Trophoblast cell (in vitro differentiated cells and primary cell): Measurements from ENCODE around the gene TAF6.
A peak's percentile ranks its signal among the peaks of the same experiment; 100 is the strongest.

ENCODE experiments used
- DNase-seq, 2 donors: peaks; one replicate each; pipeline ENCODE4 v3.0.0-alpha.2; 2016
- H2AFZ ChIP-seq: 2 replicates; pipeline ENCODE4 v1.6.1; 2013; ENCODE audit warnings: low read length, moderate library complexity, mild to moderate bottlenecking; ENCODE audit not compliant: insufficient read depth, poor library complexity
- H2AK5ac ChIP-seq: 2 replicates; pipeline ENCODE4 v1.6.1; 2013; ENCODE audit warnings: mild to moderate bottlenecking, low read length
- H2BK120ac ChIP-seq: 2 replicates; pipeline ENCODE4 v1.6.1; 2013; ENCODE audit warnings: low read length, mild to moderate bottlenecking, moderate library complexity; ENCODE audit not compliant: insufficient read depth, poor library complexity
- H2BK12ac ChIP-seq: 2 replicates; pipeline ENCODE4 v1.6.1; 2013; ENCODE audit warnings: mild to moderate bottlenecking, low read length, moderate library complexity
- H2BK5ac ChIP-seq: 2 replicates; pipeline ENCODE4 v1.6.1; 2013; ENCODE audit warnings: low read length, low read depth, moderate library complexity, mild to moderate bottlenecking; ENCODE audit not compliant: poor library complexity
- H3K14ac ChIP-seq: 2 replicates; pipeline ENCODE4 v1.6.1; 2013; ENCODE audit warnings: mild to moderate bottlenecking, low read length
- H3K18ac ChIP-seq: 2 replicates; pipeline ENCODE4 v1.6.1; 2013; ENCODE audit warnings: mild to moderate bottlenecking, low read length
- H3K23ac ChIP-seq: 2 replicates; pipeline ENCODE4 v1.6.1; 2013; ENCODE audit warnings: low read length
- H3K27ac ChIP-seq: 2 replicates; pipeline ENCODE4 v1.5.1; 2013; ENCODE audit warnings: low read depth, mild to moderate bottlenecking, inconsistent platforms, low read length, moderate library complexity
- H3K27me3 ChIP-seq: 2 replicates; pipeline ENCODE4 v1.6.1; 2013; ENCODE audit warnings: inconsistent platforms, mild to moderate bottlenecking, low read length, moderate library complexity; ENCODE audit not compliant: insufficient read depth
- H3K36me3 ChIP-seq, 2 experiments: 1 replicate in 1 of 2; 2 replicates in 1 of 2; pipeline ENCODE4 v1.6.1; 2013; ENCODE audit warnings: low read length in 2 of 2, mild to moderate bottlenecking in 2 of 2, moderate library complexity in 1 of 2; ENCODE audit not compliant: insufficient read depth in 2 of 2, control insufficient read depth in 1 of 2
- H3K4ac ChIP-seq: 2 replicates; pipeline ENCODE4 v1.6.1; 2013; ENCODE audit warnings: low read depth, mild to moderate bottlenecking, low read length, moderate library complexity
- H3K4me1 ChIP-seq, 2 experiments: 1 replicate in 1 of 2; 2 replicates in 1 of 2; pipeline ENCODE4 v1.6.1; 2013; ENCODE audit warnings: low read length in 2 of 2, mild to moderate bottlenecking in 2 of 2, moderate library complexity in 1 of 2; ENCODE audit not compliant: insufficient read depth in 2 of 2, control insufficient read depth in 1 of 2
- H3K4me2 ChIP-seq: 2 replicates; pipeline ENCODE4 v1.6.1; 2013; ENCODE audit warnings: inconsistent platforms, mild to moderate bottlenecking, low read length, moderate library complexity
- H3K4me3 ChIP-seq: 2 replicates; pipeline ENCODE4 v1.5.1; 2013; ENCODE audit warnings: mild to moderate bottlenecking, low read depth, low read length, inconsistent platforms
- H3K79me1 ChIP-seq: one replicate; pipeline ENCODE4 v1.6.1; 2013; ENCODE audit warnings: low read length
- H3K79me2 ChIP-seq: 2 replicates; pipeline ENCODE4 v1.6.1; 2013; ENCODE audit warnings: low read length, mild to moderate bottlenecking; ENCODE audit not compliant: control insufficient read depth, insufficient read depth, poor library complexity
- H3K9ac ChIP-seq: 2 replicates; pipeline ENCODE4 v1.6.1; 2013; ENCODE audit warnings: mild to moderate bottlenecking, low read length
- H3K9me3 ChIP-seq: 2 replicates; pipeline ENCODE4 v1.6.1; 2013; ENCODE audit warnings: low read depth, mild to moderate bottlenecking, control low read depth, inconsistent platforms, low read length; ENCODE audit not compliant: insufficient read depth
- H4K12ac ChIP-seq: 2 replicates; pipeline ENCODE4 v1.6.1; 2013; ENCODE audit warnings: low read depth, mild to moderate bottlenecking, low read length, moderate library complexity
- H4K8ac ChIP-seq: 2 replicates; pipeline ENCODE4 v1.6.1; 2013; ENCODE audit warnings: low read depth, mild to moderate bottlenecking, low read length, moderate library complexity
- H4K91ac ChIP-seq: one replicate; pipeline ENCODE4 v1.6.1; 2013; ENCODE audit warnings: low read depth, mild to moderate bottlenecking, low read length, moderate library complexity
- WGBS: extraction: QIAGEN DNeasy Blood & Tissue Kit; methylation state at CpG from one replicate; pipeline ENCODE4 v1.1.7; 2013; ENCODE audit warnings: missing lambda C conversion rate; ENCODE audit not compliant: insufficient read length, insufficient coverage; ENCODE audit errors: extremely low coverage; 5-methylcytosine and 5-hydroxymethylcytosine counted together

The TAF6 gene

GRCh38 chr7:100064162-100064561 lies 55.0 kb downstream of the TAF6 start:
- Histone ChIP-seq H3K23ac (no peak overlapping the region), H2AFZ (no peak overlapping the region), H3K14ac (no peak overlapping the region), H4K91ac (no peak overlapping the region), H3K79me1 (no peaks in the 10 kb centered on the region), H2AK5ac (no peak overlapping the region), H3K9me3 (no peaks in the 10 kb centered on the region), H3K27me3 (no peaks in the 10 kb centered on the region), H3K4me3 (no peak overlapping the region), H3K36me3 (peaks cover 37 to 38% of the 10 kb centered on the region in 2 experiments), H2BK5ac (no peak overlapping the region), H4K12ac (no peak overlapping the region), H3K79me2 (no peaks in the 10 kb centered on the region), H3K4ac (no peak overlapping the region), H3K9ac (no peak overlapping the region), H2BK120ac (no peak overlapping the region), H4K8ac (no peak overlapping the region), H3K27ac (no peak overlapping the region), H2BK12ac (no peak overlapping the region), H3K18ac (no peak overlapping the region), H3K4me2 (no peak overlapping the region), H3K4me1 (peaks cover 2 to 7% of the 10 kb centered on the region in 2 experiments)
- WGBS, result no CpG with 5 or more reads among the region's 9 CpGs
- no peak for DNase-seq

DNA sequence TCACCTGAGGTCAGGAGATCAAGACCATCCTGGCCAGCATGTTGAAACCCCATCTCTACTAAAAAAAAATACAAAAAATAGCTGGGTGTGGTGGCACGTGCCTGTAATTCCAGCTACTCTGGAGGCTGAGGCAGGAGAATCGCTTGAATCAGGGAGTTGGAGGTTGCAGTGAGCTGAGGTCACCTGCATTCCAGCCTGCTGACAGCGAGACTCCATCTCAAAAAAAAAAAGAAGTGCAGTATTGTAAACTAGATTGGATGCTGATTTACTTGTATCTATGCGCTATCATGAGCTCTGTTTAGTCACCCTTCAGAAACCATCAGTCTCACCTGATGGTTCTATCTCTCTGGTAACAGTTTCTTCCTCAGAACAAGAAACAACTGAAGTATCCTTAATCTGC lies 55.8 kb downstream of the TAF6 start:
- Histone ChIP-seq H3K4ac (no peak overlapping the region), H3K79me2 (no peaks in the 10 kb centered on the region), H2AFZ (no peak overlapping the region), H3K23ac (no peak overlapping the region), H2BK120ac (no peak overlapping the region), H2AK5ac (no peak overlapping the region), H3K18ac (no peak overlapping the region), H2BK12ac (no peak overlapping the region), H2BK5ac (no peak overlapping the region), H3K14ac (no peak overlapping the region), H4K12ac (no peak overlapping the region), H4K91ac (no peak overlapping the region), H3K4me1 (peaks cover 2 to 7% of the 10 kb centered on the region in 2 experiments), H3K4me2 (no peak overlapping the region), H3K9ac (no peak overlapping the region), H3K27me3 (no peaks in the 10 kb centered on the region), H3K9me3 (no peaks in the 10 kb centered on the region), H3K4me3 (no peak overlapping the region), H3K79me1 (no peaks in the 10 kb centered on the region), H3K36me3 (peaks cover 36 to 43% of the 10 kb centered on the region in 2 experiments), H3K27ac (no peak overlapping the region), H4K8ac (no peak overlapping the region)
- peak; percentile 64 to 77 for DNase-seq
- WGBS, result no CpG with 5 or more reads among the region's 4 CpGs

GRCh38 chr7:100061518-100062193 lies 57.5 kb downstream of the TAF6 start:
- Histone ChIP-seq H3K14ac (no peak overlapping the region), H3K4me2 (no peak overlapping the region)
- WGBS, result no CpG with 5 or more reads among the region's 11 CpGs

DNA sequence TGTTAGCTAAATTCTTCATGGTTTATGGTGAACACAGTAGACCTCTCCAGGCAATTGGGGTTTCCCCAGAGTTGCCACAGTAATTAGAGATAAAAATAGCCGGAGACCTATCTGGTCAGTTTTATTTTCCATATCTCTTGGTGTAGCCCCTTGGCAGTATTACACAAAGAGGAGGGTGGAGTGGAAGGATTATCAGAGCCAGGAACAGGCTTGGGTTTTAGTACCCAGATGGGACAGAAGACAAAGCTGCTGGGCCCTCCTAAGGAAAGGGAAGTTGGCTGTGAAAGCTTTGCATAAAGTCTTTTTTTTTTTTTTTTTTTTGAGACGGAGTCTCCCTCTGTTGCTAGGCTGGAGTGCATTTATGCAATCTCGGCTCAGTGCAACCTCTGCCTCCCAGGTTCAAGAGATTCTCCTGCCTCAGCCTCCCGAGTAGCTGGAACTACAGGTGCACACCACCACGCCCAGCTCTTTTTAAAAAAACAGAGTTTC lies 59.9 kb downstream of the TAF6 start:
- no CpG with 5 or more reads among the region's 5 CpGs for WGBS
- Histone ChIP-seq H2BK5ac (no peak overlapping the region), H3K79me1 (no peaks in the 10 kb centered on the region)

More at GRCh38 chr7:100061518-100062193, 57.5 kb downstream of the TAF6 start:
- H3K4ac ChIP-seq, result no peak overlapping the region
- H3K9me3 ChIP-seq, result no peaks in the 10 kb centered on the region
- H4K91ac ChIP-seq, result no peak overlapping the region
- DNase-seq, result no peak
- no peak overlapping the region for H2BK5ac ChIP-seq
- no peak overlapping the region for H3K18ac ChIP-seq
- H3K23ac ChIP-seq, result no peak overlapping the region
- H2AFZ ChIP-seq, result no peak overlapping the region
- H3K79me2 ChIP-seq, result no peaks in the 10 kb centered on the region
- H2BK120ac ChIP-seq, result no peak overlapping the region
- peaks cover 45 to 57% of the 10 kb centered on the region in 2 experiments for H3K36me3 ChIP-seq
- H3K27me3 ChIP-seq, result no peaks in the 10 kb centered on the region
- H3K9ac ChIP-seq, result no peak overlapping the region
- H3K4me1 ChIP-seq, result peaks cover 2 to 7% of the 10 kb centered on the region in 2 experiments
- no peak overlapping the region for H4K8ac ChIP-seq
- no peak overlapping the region for H3K4me3 ChIP-seq
- H2AK5ac ChIP-seq, result no peak overlapping the region
- H3K79me1 ChIP-seq, result no peaks in the 10 kb centered on the region
- peak overlapping the region; percentile 12 for H4K12ac ChIP-seq
- H3K27ac ChIP-seq, result no peak overlapping the region
- H2BK12ac ChIP-seq, result no peak overlapping the region

More for the DNA sequence above, 59.9 kb downstream of the TAF6 start:
- no peak overlapping the region for H3K23ac ChIP-seq
- H2BK120ac ChIP-seq, result no peak overlapping the region
- H4K91ac ChIP-seq, result no peak overlapping the region
- no peak for DNase-seq
- no peak overlapping the region for H3K18ac ChIP-seq
- no peak overlapping the region for H3K9ac ChIP-seq
- no peak overlapping the region for H4K8ac ChIP-seq
- no peak overlapping the region for H3K4me3 ChIP-seq
- H3K36me3 ChIP-seq, result peaks cover 42 to 53% of the 10 kb centered on the region in 2 experiments
- H3K79me2 ChIP-seq, result no peaks in the 10 kb centered on the region
- no peak overlapping the region for H4K12ac ChIP-seq
- no peaks in the 10 kb centered on the region for H3K27me3 ChIP-seq
- H3K4ac ChIP-seq, result no peak overlapping the region
- H3K27ac ChIP-seq, result no peak overlapping the region
- no peak overlapping the region for H2AK5ac ChIP-seq
- no peaks in the 10 kb centered on the region for H3K4me1 ChIP-seq
- no peak overlapping the region for H2AFZ ChIP-seq
- no peak overlapping the region for H2BK12ac ChIP-seq
- H3K4me2 ChIP-seq, result no peak overlapping the region
- H3K14ac ChIP-seq, result no peak overlapping the region
- H3K9me3 ChIP-seq, result no peaks in the 10 kb centered on the region
